Testis (tissue), 2 donors: Measurements from ENCODE around the gene LDHD.

Experiments
- POLR2A ChIP-seq: fragments of 450-650 bp; IDR thresholded peaks from one replicate; pipeline ENCODE4 v1.6.1; 2017; ENCODE audit warnings: antibody characterized with exemption, mild to moderate bottlenecking, moderate library complexity
- TF ChIP-seq, protein P1 (sequence below), 3 experiments: fragments of 450-650 bp in 2 of 3; fragments of 200-600 bp in 1 of 3; sonication (generic) in 1 of 3; IDR thresholded peaks; one replicate each; pipeline ENCODE4 v1.5.1; 2016 to 2019; ENCODE audit warnings: antibody characterized with exemption in 3 of 3, mild to moderate bottlenecking in 2 of 3, moderate library complexity in 1 of 3

DNA sequence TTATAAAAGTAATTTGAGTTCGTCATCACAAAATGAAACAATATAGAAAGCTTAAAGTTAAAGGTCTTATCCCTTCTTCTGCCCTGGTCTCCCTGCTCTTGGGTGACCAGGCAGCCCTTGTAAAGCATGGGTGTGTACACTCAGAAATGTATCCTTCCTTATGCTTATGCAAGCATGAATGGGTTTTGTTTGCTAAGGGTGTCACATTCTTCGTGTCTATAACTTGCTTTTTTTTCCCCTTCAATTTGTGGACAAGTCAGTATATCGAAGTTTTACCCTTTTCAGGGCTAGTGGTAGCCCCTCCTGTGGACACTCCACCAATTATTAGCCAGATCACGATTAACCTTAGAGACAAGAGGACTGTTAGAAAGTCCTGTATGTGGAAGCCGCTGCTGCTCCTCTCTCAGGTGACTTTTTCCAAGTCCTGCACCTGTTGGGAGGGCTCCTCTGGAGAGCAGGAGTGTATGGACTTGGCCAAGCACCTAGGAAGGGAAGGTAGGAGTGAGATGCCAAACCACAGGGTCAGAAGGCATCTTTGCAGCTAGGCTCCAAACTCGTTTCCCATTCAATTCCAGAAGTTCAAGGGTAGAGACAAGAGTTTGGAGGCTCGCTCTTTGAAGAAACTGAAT, 50.9 kb downstream of the LDHD start:
- TF ChIP-seq, protein P1, sequence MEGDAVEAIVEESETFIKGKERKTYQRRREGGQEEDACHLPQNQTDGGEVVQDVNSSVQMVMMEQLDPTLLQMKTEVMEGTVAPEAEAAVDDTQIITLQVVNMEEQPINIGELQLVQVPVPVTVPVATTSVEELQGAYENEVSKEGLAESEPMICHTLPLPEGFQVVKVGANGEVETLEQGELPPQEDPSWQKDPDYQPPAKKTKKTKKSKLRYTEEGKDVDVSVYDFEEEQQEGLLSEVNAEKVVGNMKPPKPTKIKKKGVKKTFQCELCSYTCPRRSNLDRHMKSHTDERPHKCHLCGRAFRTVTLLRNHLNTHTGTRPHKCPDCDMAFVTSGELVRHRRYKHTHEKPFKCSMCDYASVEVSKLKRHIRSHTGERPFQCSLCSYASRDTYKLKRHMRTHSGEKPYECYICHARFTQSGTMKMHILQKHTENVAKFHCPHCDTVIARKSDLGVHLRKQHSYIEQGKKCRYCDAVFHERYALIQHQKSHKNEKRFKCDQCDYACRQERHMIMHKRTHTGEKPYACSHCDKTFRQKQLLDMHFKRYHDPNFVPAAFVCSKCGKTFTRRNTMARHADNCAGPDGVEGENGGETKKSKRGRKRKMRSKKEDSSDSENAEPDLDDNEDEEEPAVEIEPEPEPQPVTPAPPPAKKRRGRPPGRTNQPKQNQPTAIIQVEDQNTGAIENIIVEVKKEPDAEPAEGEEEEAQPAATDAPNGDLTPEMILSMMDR (IDR thresholded peaks at IDR 0.05), result no peak
- TF ChIP-seq POLR2A, result no peak
